IPS-18c (cell line): ENCODE data around the gene NSMF.

Experiments
- H3K4me3 ChIP-seq: 2 replicates; pipeline ENCODE4 v1.7.0; 2013; ENCODE audit warnings: low read depth, mild to moderate bottlenecking, low read length, moderate library complexity; ENCODE audit not compliant: insufficient read depth
- H3K9me3 ChIP-seq: one replicate; pipeline ENCODE4 v1.6.1; 2013; ENCODE audit warnings: mild to moderate bottlenecking, low read length, moderate library complexity; ENCODE audit not compliant: control insufficient read depth, insufficient read depth

Gene NSMF

GRCh38 chr9:137462986-137463930 lies 4.1 kb upstream of the NSMF start:
- Histone ChIP-seq H3K9me3 (no peaks in the 10 kb centered on the region), H3K4me3 (no peak overlapping the region)

GRCh38 chr9:137462396-137462985 lies 3.4 kb upstream of the NSMF start:
- no peaks in the 10 kb centered on the region for H3K9me3 ChIP-seq
- no peak overlapping the region for H3K4me3 ChIP-seq

- peak overlapping the region; percentile 28 for H3K4me3 ChIP-seq
- no peaks in the 10 kb centered on the region for H3K9me3 ChIP-seq
These were observed 2.7 kb upstream of the NSMF start for GRCh38 chr9:137461663-137462395.

DNA sequence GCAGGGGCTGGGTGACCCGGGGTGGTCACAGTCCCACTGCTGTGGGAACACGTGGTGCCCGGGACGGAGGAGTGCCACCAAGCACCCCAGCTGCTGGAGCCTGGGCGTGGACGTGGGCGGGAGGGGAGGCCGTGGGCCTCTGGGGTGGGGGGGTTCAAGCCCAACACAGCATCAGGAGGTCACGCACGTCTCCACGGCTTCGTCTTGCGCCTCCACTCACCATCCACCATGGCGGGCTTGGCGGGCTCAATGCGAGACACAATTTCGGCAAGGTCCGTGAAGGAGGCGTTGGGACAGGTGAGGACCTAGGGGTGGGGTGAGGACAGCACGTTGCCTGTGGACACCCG lies 2.2 kb upstream of the NSMF start:
- Histone ChIP-seq H3K9me3 (no peaks in the 10 kb centered on the region), H3K4me3 (no peak overlapping the region)

DNA sequence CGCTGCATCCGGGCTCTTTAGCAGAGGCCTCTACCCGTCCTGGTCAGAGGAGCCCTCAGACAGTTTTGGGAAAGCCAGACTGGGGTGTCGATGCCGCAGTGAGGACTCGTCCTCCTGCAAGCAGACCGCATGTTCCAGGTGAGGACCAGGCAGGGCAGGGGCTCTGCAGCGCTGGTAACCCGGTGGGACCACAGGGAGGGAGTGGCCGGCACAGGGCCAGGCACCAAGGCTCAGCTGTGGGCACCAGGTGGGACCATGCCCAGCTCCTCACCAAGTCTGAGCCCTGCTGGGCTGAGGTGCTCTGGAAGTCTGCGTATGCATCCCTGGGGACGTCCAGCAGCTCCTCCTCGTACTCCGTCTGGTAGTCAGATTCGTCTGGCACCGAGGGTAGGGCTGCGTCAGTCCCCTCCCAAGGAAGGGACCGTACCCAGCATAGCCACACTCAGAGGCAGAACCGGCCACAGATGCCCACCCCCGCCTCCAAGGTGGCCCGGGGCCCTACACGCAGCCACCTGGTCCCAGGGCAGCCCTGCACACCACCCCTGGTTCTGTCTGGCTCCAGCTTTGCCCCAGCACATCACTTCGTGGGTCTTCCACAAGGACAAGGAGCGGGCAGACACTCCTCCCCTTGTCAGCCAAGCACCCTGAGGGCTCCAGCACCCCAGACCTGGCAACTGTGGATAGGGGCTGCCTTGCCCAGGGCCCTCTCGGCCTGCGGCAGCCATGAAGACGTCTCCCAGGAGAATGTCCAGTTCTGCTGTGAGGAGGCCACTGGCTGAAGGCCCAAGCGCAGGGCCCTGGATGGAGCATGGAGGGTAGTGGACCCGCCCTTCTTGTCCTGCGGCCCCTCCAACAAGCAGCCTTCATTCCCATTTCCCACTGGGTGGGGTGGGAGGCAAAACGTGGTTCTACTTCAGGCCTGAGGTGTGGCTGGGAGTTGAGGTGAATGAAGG lies 1.5 kb upstream of the NSMF start:
- H3K4me3 ChIP-seq = no peak overlapping the region
- H3K9me3 ChIP-seq = no peaks in the 10 kb centered on the region

GRCh38 chr9:137459601-137460362 lies 648 bp upstream of the NSMF start:
- Histone ChIP-seq H3K9me3 (no peaks in the 10 kb centered on the region), H3K4me3 (no peak overlapping the region)

- H3K9me3 ChIP-seq = no peaks in the 10 kb centered on the region
- H3K4me3 ChIP-seq = peak overlapping the region; percentile 81
These were observed 661 bp downstream of the NSMF start for GRCh38 chr9:137458194-137459151.

DNA sequence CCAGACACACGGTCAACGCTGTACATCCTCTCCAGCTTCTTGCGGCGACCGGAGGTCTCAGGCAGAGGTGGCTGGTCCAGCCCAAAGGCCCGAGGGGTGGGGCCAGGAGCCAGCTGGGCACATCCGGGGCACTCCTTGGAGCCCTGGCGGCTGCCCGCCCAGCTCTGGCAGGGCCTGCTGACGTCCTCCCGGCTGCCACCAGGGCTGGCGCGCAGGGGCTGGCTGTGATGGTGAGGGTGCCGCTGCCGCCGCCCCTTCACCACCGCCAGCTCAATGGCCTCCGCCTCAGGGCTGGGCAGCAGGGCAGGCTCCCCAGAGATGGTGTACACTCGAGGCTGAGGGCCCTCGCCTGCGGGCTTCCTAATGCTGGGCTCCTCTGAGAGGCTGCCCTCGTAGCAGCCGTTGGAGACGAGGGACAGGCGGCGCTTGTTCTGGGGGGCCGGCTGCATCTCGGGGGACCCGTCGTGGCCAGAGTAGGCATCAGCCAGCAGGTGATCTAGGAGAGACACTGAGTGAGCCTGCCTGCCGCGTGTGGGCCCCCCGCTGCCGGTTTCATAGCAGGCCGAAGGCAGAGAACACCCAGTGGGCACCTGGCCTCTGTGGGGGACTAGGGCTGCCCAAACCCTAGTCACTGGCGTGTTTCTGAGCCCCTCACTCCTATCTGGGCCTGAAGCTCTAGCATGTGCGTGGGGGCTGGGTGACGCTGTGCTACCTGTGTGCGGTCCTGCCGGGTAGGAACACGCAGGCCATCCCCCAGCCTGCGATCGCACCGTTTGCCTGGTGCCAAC lies 1.5 kb downstream of the NSMF start:
- H3K4me3 ChIP-seq = peak overlapping the region; percentile 81; the same call in 1 of the 2 replicates

DNA sequence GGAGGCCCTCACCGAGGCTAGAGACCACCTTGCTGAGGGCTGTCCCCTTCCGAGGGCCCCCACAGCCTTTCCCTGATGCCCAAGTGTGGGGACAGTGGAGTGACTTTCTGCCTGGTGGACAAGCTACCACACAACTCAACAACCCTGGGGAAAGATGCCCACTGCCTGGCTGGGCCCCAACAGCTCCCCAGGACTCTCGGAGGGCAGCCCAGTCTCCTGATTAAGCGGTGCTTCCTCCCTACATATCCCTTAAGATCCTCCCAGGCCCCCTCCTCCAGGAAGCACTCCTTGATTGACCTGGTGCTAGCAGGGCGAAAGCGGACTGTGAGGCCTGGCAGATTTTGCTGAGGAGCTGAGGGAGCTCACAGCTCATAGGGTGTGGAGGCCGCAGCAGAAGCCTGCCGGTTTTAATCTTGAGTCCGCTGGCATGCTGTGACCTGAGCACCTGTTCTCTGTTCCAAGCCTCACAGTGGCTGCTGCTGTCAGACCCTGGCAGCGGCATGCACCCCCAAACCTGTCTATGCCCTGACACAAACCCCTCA lies 2.2 kb downstream of the NSMF start:
- H3K9me3 ChIP-seq = no peaks in the 10 kb centered on the region
- H3K4me3 ChIP-seq = no peak overlapping the region

More for the DNA sequence above, 1.5 kb downstream of the NSMF start:
- H3K9me3 ChIP-seq = no peaks in the 10 kb centered on the region

- H3K4me3 ChIP-seq = no peak overlapping the region
- H3K9me3 ChIP-seq = no peaks in the 10 kb centered on the region
These were observed 2.9 kb downstream of the NSMF start for GRCh38 chr9:137456061-137456863.

DNA sequence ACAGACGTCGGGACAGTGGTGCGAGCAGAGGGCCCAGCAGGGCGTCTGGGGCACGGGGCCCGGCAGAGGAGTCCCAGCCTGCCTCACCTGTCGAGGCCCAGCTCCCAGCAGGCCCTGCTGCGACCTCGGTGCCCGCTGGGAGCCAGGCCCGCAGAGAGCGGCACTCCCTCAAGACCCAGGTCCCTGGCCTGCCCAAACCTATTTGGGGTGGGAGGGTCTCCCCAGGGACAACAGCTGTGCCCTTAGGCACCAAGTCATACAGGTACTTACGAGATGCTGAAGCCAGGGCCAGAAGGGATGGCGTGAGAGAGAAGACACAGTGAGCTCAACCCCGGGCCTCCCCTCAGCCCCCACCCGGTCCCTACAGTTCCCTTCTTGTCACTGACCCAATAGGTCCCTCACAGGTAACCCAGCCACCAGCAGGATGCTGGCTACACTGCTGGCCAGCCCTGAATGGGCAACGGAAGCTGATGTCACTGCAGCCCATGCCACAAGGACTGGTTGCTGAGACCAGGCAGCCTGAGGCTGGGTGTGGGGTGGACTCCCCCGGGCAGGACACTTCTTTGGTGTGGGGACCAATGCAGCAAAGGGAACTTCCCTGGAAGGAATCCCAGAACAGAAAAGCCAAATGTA lies 3.7 kb downstream of the NSMF start:
- H3K9me3 ChIP-seq = no peaks in the 10 kb centered on the region
- H3K4me3 ChIP-seq = no peak overlapping the region

GRCh38 chr9:137454597-137455358 lies 4.4 kb downstream of the NSMF start:
- H3K4me3 ChIP-seq = peak overlapping the region; percentile 49

DNA sequence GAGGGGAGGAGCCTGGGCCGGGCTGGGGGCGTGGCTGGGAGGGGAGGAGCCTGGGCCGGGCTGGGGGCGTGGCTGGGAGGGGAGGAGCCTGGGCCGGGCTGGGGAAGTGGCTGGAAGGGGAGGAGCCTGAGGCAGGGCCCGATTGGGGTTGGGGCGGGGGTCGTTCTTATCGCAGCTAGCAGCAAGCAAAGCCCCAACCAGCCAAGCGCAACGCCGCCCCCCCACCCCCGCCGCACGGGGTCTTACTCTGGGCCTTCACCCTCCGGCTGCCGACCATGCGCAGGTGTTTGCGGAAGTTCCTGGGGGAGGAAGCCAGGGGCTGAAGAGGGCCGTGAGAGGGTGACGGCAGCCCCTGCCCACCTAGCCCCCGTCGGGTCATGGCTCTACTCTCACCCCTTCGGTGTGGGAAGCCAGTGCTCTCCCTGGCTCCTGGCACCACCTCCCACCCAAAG lies 5.0 kb downstream of the NSMF start:
- Histone ChIP-seq H3K4me3 (peak overlapping the region; percentile 49), H3K9me3 (no peaks in the 10 kb centered on the region)

More at GRCh38 chr9:137454597-137455358, 4.4 kb downstream of the NSMF start:
- no peaks in the 10 kb centered on the region for H3K9me3 ChIP-seq
